ENCODE results near the gene PGA4.

GRCh38 chr11:61176446-61176845 lies 45.7 kb upstream of the PGA4 start:
- TF ChIP-seq POLR2A (IDR thresholded peaks at IDR 0.05) (no peak), CTCF (IDR thresholded peaks at IDR 0.05) (no peak)
